Measurements from ENCODE around the gene PTPRE. TPM values are rescaled to one million over a fixed set of nuclear protein-coding genes. Genes with fewer than 3 reads are reported as not detected.

PTPRE gene
- total RNA-seq, 1 experiment from 2014 or later = 1.5 TPM

DNA sequence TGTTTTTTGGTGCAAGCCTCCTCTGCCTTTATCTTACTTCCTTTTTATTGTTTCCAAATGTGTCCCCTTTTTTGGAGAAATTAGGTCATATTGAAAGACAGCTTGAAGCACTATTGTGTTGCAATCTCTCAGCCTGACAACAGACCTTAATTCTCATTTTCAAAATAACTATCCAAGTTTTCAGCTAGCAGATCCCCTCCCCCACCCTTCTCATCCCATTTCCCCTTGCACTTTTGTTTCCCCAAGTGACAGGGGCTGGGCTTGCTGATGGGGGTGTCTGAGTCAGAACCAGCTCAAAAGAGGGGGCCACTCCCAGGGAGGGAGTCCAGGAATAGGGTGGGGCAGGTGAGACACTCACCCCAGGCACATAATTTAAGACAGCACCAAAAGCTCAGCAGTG lies 144.0 kb downstream of the PTPRE start:
- Histone ChIP-seq H3K9me3 (replicated peaks) (no peaks in the 10 kb centered on the region), H3K36me3 (no peaks in the 10 kb centered on the region), H3K4me3 (no peak overlapping the region), H3K4me1 (replicated peaks) (no peaks in the 10 kb centered on the region), H3K27me3 (replicated peaks) (no peaks in the 10 kb centered on the region), H3K27ac (no peak overlapping the region)
- DNase-seq (ENCODE audit: low read depth in 1 of 2, low spot score in 2 of 2) = no peak

GRCh38 chr10:128051548-128051947 lies 144.6 kb downstream of the PTPRE start:
- H3K27ac ChIP-seq = no peak overlapping the region
- no peak overlapping the region for H3K4me3 ChIP-seq
- DNase-seq (ENCODE audit: low read depth in 1 of 2, low spot score in 2 of 2) = no peak
- H3K4me1 ChIP-seq (replicated peaks) = no peaks in the 10 kb centered on the region
- no peaks in the 10 kb centered on the region for H3K9me3 ChIP-seq (replicated peaks)
- no peaks in the 10 kb centered on the region for H3K36me3 ChIP-seq
- no peaks in the 10 kb centered on the region for H3K27me3 ChIP-seq (replicated peaks)

DNA sequence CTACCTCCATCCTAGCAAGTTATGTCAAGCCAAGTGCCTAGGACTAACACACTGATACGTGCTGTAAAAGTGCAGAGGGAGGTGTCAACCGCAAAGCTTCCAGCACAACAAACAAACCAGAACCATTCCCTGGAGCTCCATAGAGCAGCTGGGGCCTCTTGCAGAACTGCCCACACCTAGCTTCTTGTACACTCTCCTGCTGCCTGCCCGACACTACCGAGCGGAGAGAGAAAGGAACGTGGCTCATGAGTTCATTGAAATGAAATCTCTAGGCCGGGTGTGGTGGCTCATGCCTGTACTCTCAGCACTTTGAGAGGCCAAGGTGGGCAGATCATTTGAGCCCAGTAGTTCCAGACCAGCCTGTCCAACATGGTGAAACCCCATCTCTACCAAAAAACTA lies 145.8 kb downstream of the PTPRE start:
- H3K4me3 ChIP-seq = no peak overlapping the region
- H3K27me3 ChIP-seq (replicated peaks) = no peaks in the 10 kb centered on the region
- H3K9me3 ChIP-seq (replicated peaks) = no peaks in the 10 kb centered on the region
- no peaks in the 10 kb centered on the region for H3K4me1 ChIP-seq (replicated peaks)
- H3K27ac ChIP-seq = no peak overlapping the region
- no peak for DNase-seq (ENCODE audit: low read depth in 1 of 2, low spot score in 2 of 2)
- no peaks in the 10 kb centered on the region for H3K36me3 ChIP-seq

- DNase-seq (ENCODE audit: low read depth in 1 of 2, low spot score in 2 of 2) = no peak
- no peaks in the 10 kb centered on the region for H3K27me3 ChIP-seq (replicated peaks)
- no peak overlapping the region for H3K4me3 ChIP-seq
- no peaks in the 10 kb centered on the region for H3K4me1 ChIP-seq (replicated peaks)
- H3K36me3 ChIP-seq = no peaks in the 10 kb centered on the region
- no peaks in the 10 kb centered on the region for H3K9me3 ChIP-seq (replicated peaks)
- no peak overlapping the region for H3K27ac ChIP-seq
Observed at GRCh38 chr10:128053356-128053755, 146.5 kb downstream of the PTPRE start.

GRCh38 chr10:128054163-128054970 lies 147.5 kb downstream of the PTPRE start:
- H3K36me3 ChIP-seq = no peaks in the 10 kb centered on the region
- H3K27ac ChIP-seq = no peak overlapping the region
- no peak overlapping the region for H3K4me3 ChIP-seq
- H3K9me3 ChIP-seq (replicated peaks) = no peaks in the 10 kb centered on the region
- H3K27me3 ChIP-seq (replicated peaks) = no peaks in the 10 kb centered on the region
- no peaks in the 10 kb centered on the region for H3K4me1 ChIP-seq (replicated peaks)
- no peak for DNase-seq (ENCODE audit: low read depth in 1 of 2, low spot score in 2 of 2)

GRCh38 chr10:128055061-128055868 lies 148.4 kb downstream of the PTPRE start:
- no peaks in the 10 kb centered on the region for H3K27me3 ChIP-seq (replicated peaks)
- H3K27ac ChIP-seq = no peak overlapping the region

DNA sequence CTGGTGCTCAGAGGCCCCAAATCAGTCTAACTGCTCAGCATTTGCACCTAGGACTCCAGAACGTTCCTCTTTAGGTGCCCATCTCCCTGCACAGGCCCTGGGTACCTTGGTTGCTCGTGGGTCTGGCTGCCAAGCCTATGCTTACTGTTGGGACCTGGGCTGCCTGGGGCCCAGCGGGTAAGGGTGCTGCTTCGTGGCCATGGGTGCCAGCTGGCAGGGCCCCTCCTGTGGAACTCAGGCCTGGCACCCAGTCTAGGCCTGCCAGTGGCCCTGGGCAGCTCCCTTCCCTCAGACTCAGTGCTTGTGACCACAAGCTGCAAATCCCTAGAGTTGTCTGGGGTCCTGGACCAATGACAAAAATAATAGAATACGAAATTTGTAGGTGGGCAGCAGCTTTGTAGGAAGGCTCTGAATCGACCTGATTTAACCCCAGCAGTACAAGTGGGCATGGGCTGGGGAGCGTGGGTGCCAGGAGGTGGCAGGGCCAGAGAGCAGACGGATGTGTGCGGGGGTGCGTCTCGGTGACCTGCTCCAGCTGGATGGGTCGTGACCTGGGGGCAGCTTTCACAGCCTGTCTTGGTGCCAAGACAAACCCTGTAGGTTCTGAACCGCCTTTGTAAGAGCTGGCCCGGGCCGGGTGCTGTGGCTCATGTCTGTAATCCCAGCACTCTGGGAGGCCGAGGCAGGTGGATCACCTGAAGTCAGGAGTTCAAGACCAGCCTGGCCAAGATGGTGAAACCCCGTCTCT lies 149.6 kb downstream of the PTPRE start:
- Histone ChIP-seq H3K4me1 (replicated peaks) (no peaks in the 10 kb centered on the region), H3K9me3 (replicated peaks) (no peaks in the 10 kb centered on the region), H3K27ac (no peak overlapping the region), H3K36me3 (no peaks in the 10 kb centered on the region), H3K27me3 (replicated peaks) (no peaks in the 10 kb centered on the region), H3K4me3 (no peak overlapping the region)
- no peak for DNase-seq (ENCODE audit: low read depth in 1 of 2, low spot score in 2 of 2)

More at GRCh38 chr10:128055061-128055868, 148.4 kb downstream of the PTPRE start:
- Histone ChIP-seq H3K36me3 (no peaks in the 10 kb centered on the region), H3K4me3 (no peak overlapping the region), H3K4me1 (replicated peaks) (no peaks in the 10 kb centered on the region), H3K9me3 (replicated peaks) (no peaks in the 10 kb centered on the region)
- DNase-seq (ENCODE audit: low read depth in 1 of 2, low spot score in 2 of 2) = no peak

DNA sequence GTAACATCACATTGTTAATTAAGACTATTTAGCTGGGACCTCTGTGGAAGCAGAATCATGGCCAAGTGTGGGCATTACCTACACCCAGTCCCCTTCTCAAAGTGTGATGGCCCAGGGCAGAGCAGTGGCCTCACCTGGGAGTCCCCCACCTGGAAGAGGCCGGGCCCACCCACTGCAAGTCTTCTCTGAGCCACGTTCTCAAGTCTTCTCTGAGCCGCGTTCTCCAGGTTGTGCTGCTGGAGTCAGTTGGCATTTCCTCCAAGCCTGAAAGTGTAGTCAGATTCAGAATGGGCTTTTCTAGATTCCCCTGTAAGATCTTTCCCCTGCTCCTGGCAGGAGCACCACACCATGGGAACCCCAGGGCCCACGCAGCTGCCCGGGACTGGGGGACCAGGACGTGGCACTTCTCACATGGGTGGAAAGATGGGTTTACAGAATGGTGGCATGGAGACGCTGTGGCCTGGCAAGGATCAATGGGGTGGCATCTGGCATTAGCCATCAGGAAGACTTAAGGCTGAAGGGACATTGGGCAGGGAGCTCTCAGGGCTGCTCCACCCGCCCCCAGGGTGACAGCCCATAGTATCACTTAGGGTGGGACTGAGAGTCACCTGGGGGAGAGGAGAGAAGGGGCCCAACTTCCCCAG lies 151.3 kb downstream of the PTPRE start:
- Histone ChIP-seq H3K4me1 (replicated peaks) (no peaks in the 10 kb centered on the region), H3K36me3 (no peaks in the 10 kb centered on the region), H3K4me3 (no peak overlapping the region), H3K27ac (no peak overlapping the region), H3K27me3 (replicated peaks) (no peaks in the 10 kb centered on the region), H3K9me3 (replicated peaks) (no peaks in the 10 kb centered on the region)
- no peak for DNase-seq (ENCODE audit: low read depth in 1 of 2, low spot score in 2 of 2)

DNA sequence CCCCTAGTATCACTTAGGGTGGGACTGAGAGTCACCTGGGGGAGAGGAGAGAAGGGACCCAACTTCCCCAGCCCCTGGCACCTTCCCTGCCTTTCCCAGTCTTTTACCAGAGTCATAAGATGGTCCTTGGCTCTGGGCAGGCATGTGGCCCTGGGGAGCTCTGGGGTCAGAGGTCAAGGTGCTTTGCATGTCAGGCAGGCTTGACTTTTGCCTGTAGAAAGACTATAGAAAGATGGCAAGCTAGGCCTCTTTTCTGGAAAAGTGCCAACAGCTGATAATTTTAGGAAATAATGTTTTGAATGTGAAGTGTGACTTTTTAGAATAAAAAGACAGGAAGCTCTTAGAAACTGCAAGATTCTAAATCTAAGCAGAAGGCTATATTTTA lies 151.8 kb downstream of the PTPRE start:
- Histone ChIP-seq H3K9me3 (replicated peaks) (no peaks in the 10 kb centered on the region), H3K4me3 (no peak overlapping the region), H3K27ac (no peak overlapping the region), H3K27me3 (replicated peaks) (no peaks in the 10 kb centered on the region), H3K36me3 (no peaks in the 10 kb centered on the region), H3K4me1 (replicated peaks) (no peaks in the 10 kb centered on the region)
- no peak for DNase-seq (ENCODE audit: low read depth in 1 of 2, low spot score in 2 of 2)

GRCh38 chr10:128059266-128059981 lies 152.5 kb downstream of the PTPRE start:
- Histone ChIP-seq H3K36me3 (no peaks in the 10 kb centered on the region), H3K4me1 (replicated peaks) (peaks cover 5% of the 10 kb centered on the region; the same call in 1 of the 2 replicates), H3K4me3 (no peak overlapping the region), H3K27ac (no peak overlapping the region), H3K9me3 (replicated peaks) (no peaks in the 10 kb centered on the region), H3K27me3 (replicated peaks) (no peaks in the 10 kb centered on the region)
- DNase-seq (ENCODE audit: low read depth in 1 of 2, low spot score in 2 of 2) = no peak

GRCh38 chr10:128059982-128060293 lies 153.0 kb downstream of the PTPRE start:
- Histone ChIP-seq H3K9me3 (replicated peaks) (no peaks in the 10 kb centered on the region), H3K36me3 (no peaks in the 10 kb centered on the region), H3K4me3 (no peak overlapping the region), H3K4me1 (replicated peaks) (peaks cover 6% of the 10 kb centered on the region; the same call in 1 of the 2 replicates), H3K27ac (no peak overlapping the region), H3K27me3 (replicated peaks) (no peaks in the 10 kb centered on the region)
- no peak for DNase-seq (ENCODE audit: low read depth in 1 of 2, low spot score in 2 of 2)

GRCh38 chr10:128060341-128061250 lies 153.7 kb downstream of the PTPRE start:
- H3K27me3 ChIP-seq (replicated peaks) = no peaks in the 10 kb centered on the region
- DNase-seq (ENCODE audit: low read depth in 1 of 2, low spot score in 2 of 2) = no peak
- H3K9me3 ChIP-seq (replicated peaks) = no peaks in the 10 kb centered on the region
- no peak overlapping the region for H3K27ac ChIP-seq
- H3K4me3 ChIP-seq = no peak overlapping the region
- H3K4me1 ChIP-seq (replicated peaks) = peaks cover 6% of the 10 kb centered on the region; the same call in 1 of the 2 replicates
- H3K36me3 ChIP-seq = no peaks in the 10 kb centered on the region
